Prostate gland (tissue), 2 donors: ENCODE data around the gene LRRC4C.

Source experiments
- POLR2A ChIP-seq: fragments of 450-650 bp; IDR thresholded peaks from one replicate; pipeline ENCODE4 v1.6.1; 2016; ENCODE audit warnings: antibody characterized with exemption, mild to moderate bottlenecking
- TF ChIP-seq, protein P1 (sequence below), 4 experiments: fragments of 200-600 bp in 2 of 4; fragments of 450-650 bp in 2 of 4; sonication (generic) in 2 of 4; IDR thresholded peaks; 1 replicate in 3 of 4; 2 replicates in 1 of 4; pipeline ENCODE4 v1.5.1; 2016 to 2019; ENCODE audit warnings: antibody characterized with exemption in 4 of 4, mild to moderate bottlenecking in 2 of 4, moderate library complexity in 2 of 4

DNA sequence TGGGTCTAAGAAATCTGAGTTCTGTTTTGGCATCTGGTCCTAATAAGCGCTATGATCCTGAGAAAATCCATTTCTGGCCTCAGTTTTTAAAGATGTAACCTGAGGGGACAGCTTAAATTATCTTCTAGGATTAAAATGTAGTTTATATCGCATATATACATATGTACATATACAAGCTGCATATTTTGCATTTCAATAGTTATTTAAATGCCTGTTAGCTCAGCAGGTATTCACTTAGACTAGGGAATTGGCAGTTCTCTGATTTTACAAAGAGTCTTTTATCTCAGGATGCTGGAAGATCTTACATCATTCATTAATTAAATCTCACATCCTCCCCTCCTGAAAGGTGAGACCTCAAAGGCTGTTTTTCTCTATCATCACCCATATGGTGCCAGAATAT lies 1232.8 kb downstream of the LRRC4C start:
- TF ChIP-seq, protein P1, sequence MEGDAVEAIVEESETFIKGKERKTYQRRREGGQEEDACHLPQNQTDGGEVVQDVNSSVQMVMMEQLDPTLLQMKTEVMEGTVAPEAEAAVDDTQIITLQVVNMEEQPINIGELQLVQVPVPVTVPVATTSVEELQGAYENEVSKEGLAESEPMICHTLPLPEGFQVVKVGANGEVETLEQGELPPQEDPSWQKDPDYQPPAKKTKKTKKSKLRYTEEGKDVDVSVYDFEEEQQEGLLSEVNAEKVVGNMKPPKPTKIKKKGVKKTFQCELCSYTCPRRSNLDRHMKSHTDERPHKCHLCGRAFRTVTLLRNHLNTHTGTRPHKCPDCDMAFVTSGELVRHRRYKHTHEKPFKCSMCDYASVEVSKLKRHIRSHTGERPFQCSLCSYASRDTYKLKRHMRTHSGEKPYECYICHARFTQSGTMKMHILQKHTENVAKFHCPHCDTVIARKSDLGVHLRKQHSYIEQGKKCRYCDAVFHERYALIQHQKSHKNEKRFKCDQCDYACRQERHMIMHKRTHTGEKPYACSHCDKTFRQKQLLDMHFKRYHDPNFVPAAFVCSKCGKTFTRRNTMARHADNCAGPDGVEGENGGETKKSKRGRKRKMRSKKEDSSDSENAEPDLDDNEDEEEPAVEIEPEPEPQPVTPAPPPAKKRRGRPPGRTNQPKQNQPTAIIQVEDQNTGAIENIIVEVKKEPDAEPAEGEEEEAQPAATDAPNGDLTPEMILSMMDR (IDR thresholded peaks at IDR 0.05) = no peak
- no peak for TF ChIP-seq POLR2A
